Mucosa of descending colon (tissue), 3 donors: ENCODE data around the gene MRS2. TPM values are rescaled to one million over a fixed set of nuclear protein-coding genes. Genes with fewer than 3 reads are reported as not detected.

Experiments
- ATAC-seq: fragments of 200-7000 bp; cut with Tn5 transposase; one replicate; pipeline ENCODE4 v1.9.1; 2020; ENCODE audit warnings: mild to moderate bottlenecking, moderate library complexity
- DNase-seq, 3 donors: peaks; one replicate each; pipeline ENCODE4 v3.0.0-alpha.2; 2020
- H3K36me3 ChIP-seq: fragments of 200-600 bp; one replicate; pipeline ENCODE4 v1.8.0; 2021; ENCODE audit warnings: low read depth, mild to moderate bottlenecking
- H3K4me1 ChIP-seq: fragments of 200-600 bp; one replicate; pipeline ENCODE4 v1.8.0; 2021; ENCODE audit warnings: low read depth, mild to moderate bottlenecking
- H3K4me3 ChIP-seq: fragments of 200-600 bp; one replicate; pipeline ENCODE4 v1.8.0; 2021; ENCODE audit warnings: mild to moderate bottlenecking
- H3K9me3 ChIP-seq: fragments of 200-600 bp; one replicate; pipeline ENCODE4 v1.8.0; 2021; ENCODE audit warnings: mild to moderate bottlenecking
- intact Hi-C, 2 donors: fragments of 100-400 bp; cut with DNase I in 1 of 2; cut with micrococcal nuclease in 1 of 2; formaldehyde crosslinking; loops; one replicate each; pipeline versions ENCODE4 v1.11.0 to v1.11.1; 2022; cut with DNase I, micrococcal nuclease
- total RNA-seq, 3 donors: library from RNA; stranded (reverse); fragmentation: NEBNext Ultra II Directional in 2 of 3; extraction: Animal tissue kit (Norgen Biotek cat#: 25700) in 2 of 3; gene quantifications; one replicate each; pipeline versions ENCODE4 v1.2.1 to v1.2.4, GENCODE V29; 2021 to 2023
- TF ChIP-seq, protein P1 (sequence below): fragments of 200-600 bp; IDR thresholded peaks from one replicate; pipeline ENCODE4 v1.8.0; 2022; ENCODE audit warnings: antibody characterized with exemption, mild to moderate bottlenecking
- donor health status: DM: no; HTN: no; CAD: no; lungs with moderate emphysema.
- donor health status: DM: no; HTN: no; CAD: no.
- donor health status: DM: no; HTN: yes; CAD: no.

MRS2 gene
- total RNA-seq, 3 donors from 2014 or later, result 25.4 to 32.1 (median 28.9) TPM

DNA sequence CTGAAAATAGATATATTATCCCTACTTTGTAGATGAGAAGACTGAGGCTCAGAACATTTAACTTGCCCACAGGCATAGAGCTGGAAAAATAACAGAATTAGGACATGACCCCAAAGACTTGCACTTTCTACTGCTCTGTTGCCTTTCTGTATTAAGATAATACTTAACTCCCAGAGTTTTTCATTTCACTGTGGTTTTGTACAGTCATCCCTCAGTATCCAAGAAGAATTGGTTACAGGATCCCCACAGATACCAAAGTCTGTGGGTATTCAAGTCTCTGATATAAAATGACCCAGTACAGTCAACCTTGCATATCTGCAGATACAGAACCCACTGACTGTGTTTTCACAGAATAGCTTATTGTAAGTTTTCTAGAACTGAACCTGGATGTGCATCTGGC lies 16.8 kb downstream of the MRS2 start:
- TF ChIP-seq, protein P1, sequence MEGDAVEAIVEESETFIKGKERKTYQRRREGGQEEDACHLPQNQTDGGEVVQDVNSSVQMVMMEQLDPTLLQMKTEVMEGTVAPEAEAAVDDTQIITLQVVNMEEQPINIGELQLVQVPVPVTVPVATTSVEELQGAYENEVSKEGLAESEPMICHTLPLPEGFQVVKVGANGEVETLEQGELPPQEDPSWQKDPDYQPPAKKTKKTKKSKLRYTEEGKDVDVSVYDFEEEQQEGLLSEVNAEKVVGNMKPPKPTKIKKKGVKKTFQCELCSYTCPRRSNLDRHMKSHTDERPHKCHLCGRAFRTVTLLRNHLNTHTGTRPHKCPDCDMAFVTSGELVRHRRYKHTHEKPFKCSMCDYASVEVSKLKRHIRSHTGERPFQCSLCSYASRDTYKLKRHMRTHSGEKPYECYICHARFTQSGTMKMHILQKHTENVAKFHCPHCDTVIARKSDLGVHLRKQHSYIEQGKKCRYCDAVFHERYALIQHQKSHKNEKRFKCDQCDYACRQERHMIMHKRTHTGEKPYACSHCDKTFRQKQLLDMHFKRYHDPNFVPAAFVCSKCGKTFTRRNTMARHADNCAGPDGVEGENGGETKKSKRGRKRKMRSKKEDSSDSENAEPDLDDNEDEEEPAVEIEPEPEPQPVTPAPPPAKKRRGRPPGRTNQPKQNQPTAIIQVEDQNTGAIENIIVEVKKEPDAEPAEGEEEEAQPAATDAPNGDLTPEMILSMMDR, result no peak
- intact Hi-C loops, result no loop called here
- Histone ChIP-seq H3K4me3 (no peak overlapping the region), H3K36me3 (peaks cover 13% of the 10 kb centered on the region), H3K9me3 (no peaks in the 10 kb centered on the region), H3K4me1 (no peaks in the 10 kb centered on the region)
- no peak for ATAC-seq
- DNase-seq, result no peak

DNA sequence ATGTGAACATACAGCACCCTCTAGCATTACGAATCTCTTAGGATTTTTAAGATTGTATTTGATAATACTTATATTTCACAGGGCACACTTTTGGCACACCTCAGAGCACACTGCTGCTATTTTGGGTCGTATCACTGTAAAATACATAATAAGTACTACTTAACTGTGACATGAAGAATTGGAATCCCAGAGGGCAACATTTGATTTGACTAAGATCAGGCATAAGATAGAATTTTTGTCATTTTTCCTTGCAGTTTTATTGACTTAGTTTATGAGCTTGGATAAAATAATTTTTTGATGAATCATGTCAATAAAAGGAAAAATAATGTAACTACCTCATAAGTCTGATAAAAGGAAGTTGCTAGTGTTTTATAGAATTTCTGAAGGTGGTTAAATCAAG lies 22.4 kb downstream of the MRS2 start:
- intact Hi-C loops, result no loop called here

DNA sequence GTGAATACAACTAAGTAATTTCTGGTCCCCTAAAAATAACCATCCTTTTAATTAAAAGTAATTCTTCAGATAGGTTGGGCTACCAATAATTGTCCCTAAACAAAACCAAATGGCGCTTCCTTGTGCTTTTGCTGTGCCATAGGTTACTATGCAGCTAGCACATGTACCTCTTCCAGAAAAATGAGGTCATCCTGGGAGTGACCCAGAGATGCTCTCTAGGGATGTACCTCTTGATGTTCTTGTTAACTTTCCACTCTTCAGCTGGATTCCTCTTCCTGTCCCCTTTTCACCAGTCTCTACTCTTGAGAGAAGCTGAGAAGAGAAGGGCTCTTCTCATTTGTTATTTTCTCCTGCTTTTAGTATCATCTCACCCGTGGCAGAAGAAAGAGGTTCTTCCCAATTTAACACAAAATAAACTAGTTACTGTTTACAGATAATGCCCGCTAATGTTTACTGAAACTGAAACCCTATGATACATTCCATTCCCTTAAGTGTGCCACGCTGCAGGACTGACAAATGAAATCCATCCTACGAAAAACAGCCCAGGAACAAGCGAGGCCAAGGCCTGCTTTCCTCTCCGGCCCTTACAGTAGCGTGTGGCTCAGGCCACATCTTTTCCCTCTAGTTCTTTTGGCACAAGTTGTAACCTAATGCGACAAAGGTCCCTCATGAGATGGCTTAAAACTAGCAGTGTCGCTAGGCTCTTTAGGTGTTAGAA lies 24.2 kb downstream of the MRS2 start:
- Histone ChIP-seq H3K36me3 (no peaks in the 10 kb centered on the region), H3K4me1 (no peaks in the 10 kb centered on the region), H3K9me3 (no peaks in the 10 kb centered on the region), H3K4me3 (no peak overlapping the region)
- TF ChIP-seq, protein P1, result no peak
- intact Hi-C loops, result no loop called here
- no peak for DNase-seq
- no peak for ATAC-seq

More for the DNA sequence above, 22.4 kb downstream of the MRS2 start:
- TF ChIP-seq, protein P1, result no peak
- ATAC-seq (no peak), DNase-seq (no peak)
- Histone ChIP-seq H3K36me3 (no peaks in the 10 kb centered on the region), H3K4me1 (no peaks in the 10 kb centered on the region), H3K4me3 (no peak overlapping the region), H3K9me3 (no peaks in the 10 kb centered on the region)

DNA sequence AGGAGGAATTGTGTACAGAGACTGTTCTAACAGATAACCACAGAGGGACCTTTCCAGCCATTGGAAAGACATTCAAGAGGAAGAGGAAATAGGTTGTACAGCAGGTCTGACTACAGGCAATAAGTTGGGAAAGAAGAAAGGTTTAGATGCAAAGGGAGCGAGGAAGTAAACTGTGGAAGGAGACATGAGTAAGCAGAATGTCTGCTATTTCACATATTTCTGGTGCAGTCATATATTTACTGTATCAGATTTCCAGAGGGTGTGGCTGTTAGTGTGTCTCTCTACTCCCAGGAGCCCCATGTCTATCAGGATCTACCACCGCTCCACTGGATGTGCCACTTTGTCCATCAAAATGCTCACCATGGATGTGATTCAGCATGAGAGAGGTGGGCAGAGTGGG lies 25.9 kb downstream of the MRS2 start:
- intact Hi-C loops, result no loop called here
- Histone ChIP-seq H3K4me3 (no peak overlapping the region), H3K4me1 (no peaks in the 10 kb centered on the region), H3K36me3 (no peaks in the 10 kb centered on the region), H3K9me3 (no peaks in the 10 kb centered on the region)
- TF ChIP-seq, protein P1, result no peak
- no peak for ATAC-seq
- no peak for DNase-seq

DNA sequence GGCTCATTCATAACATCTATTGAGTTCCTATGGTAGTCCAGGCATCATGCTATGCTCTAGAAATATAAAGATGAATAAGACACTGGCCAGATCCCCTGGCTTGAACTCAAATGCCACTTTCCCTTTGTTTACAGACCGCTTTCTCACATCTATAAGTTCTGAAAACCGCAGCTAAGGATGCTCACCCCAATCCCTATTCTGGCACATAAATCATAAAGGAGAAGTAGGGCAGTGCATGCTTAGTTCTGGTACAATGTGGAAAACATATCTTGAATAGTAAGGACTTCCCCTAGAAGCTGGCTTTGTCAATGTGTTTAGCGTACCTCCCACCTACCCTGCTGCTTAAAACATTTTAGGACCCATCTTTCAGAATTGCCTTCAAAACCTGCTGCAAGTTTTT lies 26.4 kb downstream of the MRS2 start:
- intact Hi-C loops, result no loop called here
- H3K36me3 ChIP-seq, result no peaks in the 10 kb centered on the region
- TF ChIP-seq, protein P1, result no peak
- H3K9me3 ChIP-seq, result no peaks in the 10 kb centered on the region
- H3K4me3 ChIP-seq, result no peak overlapping the region
- DNase-seq (no peak), ATAC-seq (no peak)
- no peaks in the 10 kb centered on the region for H3K4me1 ChIP-seq

DNA sequence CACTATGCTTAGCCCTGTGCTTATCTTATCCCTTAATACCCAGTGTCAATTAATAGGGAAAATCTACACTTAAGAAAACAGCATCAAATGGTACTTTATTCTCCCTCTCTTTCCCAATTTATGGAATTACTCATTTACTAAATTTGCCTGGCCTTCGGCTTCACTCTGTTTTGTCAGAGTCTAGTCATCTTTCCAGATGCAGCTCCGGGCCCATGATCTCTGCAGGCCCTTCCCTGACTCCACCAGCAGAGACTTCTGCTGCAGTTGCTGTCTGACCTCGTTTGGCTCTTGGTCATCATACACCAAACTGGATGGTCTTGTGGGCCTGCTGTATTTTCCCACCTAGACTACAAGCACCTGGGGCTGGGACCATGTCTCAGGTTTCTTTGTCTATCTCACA lies 27.4 kb downstream of the MRS2 start:
- no peak for DNase-seq
- H3K9me3 ChIP-seq, result no peaks in the 10 kb centered on the region
- ATAC-seq, result no peak
- no peaks in the 10 kb centered on the region for H3K36me3 ChIP-seq
- no peak overlapping the region for H3K4me3 ChIP-seq
- TF ChIP-seq, protein P1, result no peak
- intact Hi-C loops, result loop anchor here in 1 of 2 donors (5.0 kb wide), 1 partner anchor 277 kb away; no protein-coding TSS in a partner anchor
- H3K4me1 ChIP-seq, result no peaks in the 10 kb centered on the region
